K562 (cell line): ENCODE results near the gene EIF4E1B.

Source experiments
- EZH2 ChIP-seq: IDR thresholded peaks from 2 replicates; pipeline ENCODE4 v1.6.1; 2012; ENCODE audit warnings: low read depth, mild to moderate bottlenecking, inconsistent platforms, low read length, borderline replicate concordance
- FOXJ3 ChIP-seq: sonication (generic); formaldehyde crosslinking; IDR thresholded peaks from 2 replicates; pipeline ENCODE4 v1.4.0; 2020; ENCODE audit warnings: mild to moderate bottlenecking, missing genetic modification reagents
- GMEB1 ChIP-seq: fragments of 250-450 bp; sonication (Bioruptor Pico); IDR thresholded peaks from 2 replicates; pipeline ENCODE4 v1.4.0; 2020; ENCODE audit warnings: mild to moderate bottlenecking
- GTF2F1 ChIP-seq: IDR thresholded peaks from 2 replicates; pipeline ENCODE4 v1.6.1; 2011; ENCODE audit warnings: low read depth, low read length, improper control_type of control experiment
- MEF2A ChIP-seq: IDR thresholded peaks from 2 replicates; pipeline ENCODE4 v1.6.1; 2011; ENCODE audit warnings: low read depth, mild to moderate bottlenecking, low read length, moderate library complexity; ENCODE audit not compliant: control insufficient read depth
- MNT ChIP-seq, 2 experiments: fragments of 450-650 bp; conservative IDR thresholded peaks; 2 replicates each; pipeline ENCODE4 v1.6.1; 2017; ENCODE audit warnings: mild to moderate bottlenecking in 2 of 2, moderate library complexity in 2 of 2
- POLR2AphosphoS5 ChIP-seq: IDR thresholded peaks from 2 replicates; pipeline ENCODE4 v1.6.1; 2011; ENCODE audit warnings: mild to moderate bottlenecking, low read depth, low read length, moderate library complexity; ENCODE audit not compliant: control insufficient read depth, insufficient read depth
- SMARCE1 ChIP-seq: fragments of 450-650 bp; IDR thresholded peaks from 2 replicates; pipeline ENCODE4 v1.7.1; 2016; ENCODE audit warnings: mild to moderate bottlenecking
- SPI1 ChIP-seq: IDR thresholded peaks from 2 replicates; pipeline ENCODE4 v1.6.1; 2011; ENCODE audit warnings: low read depth, low read length, control low read depth, borderline replicate concordance
- ZBTB7A ChIP-seq: IDR thresholded peaks from 2 replicates; pipeline ENCODE4 v1.6.1; 2011; ENCODE audit warnings: low read depth, mild to moderate bottlenecking, low read length, moderate library complexity, borderline replicate concordance; ENCODE audit not compliant: control insufficient read depth
- TF ChIP-seq, protein P1 (sequence below): sonication (generic); formaldehyde crosslinking; IDR thresholded peaks from 2 replicates; pipeline ENCODE4 v1.5.0; 2020; ENCODE audit warnings: missing genetic modification reagents
- TF ChIP-seq, protein P2 (sequence below), 3 experiments: IDR thresholded peaks in 2 of 3; conservative IDR thresholded peaks in 1 of 3; 2 replicates each; pipeline ENCODE4 v1.5.1; 2011 to 2012; ENCODE audit warnings: low read length in 3 of 3, mild to moderate bottlenecking in 3 of 3, control low read depth in 2 of 3, improper control_type of control experiment in 1 of 3, inconsistent platforms in 1 of 3, low read depth in 1 of 3, mixed read lengths in 1 of 3, moderate library complexity in 1 of 3; ENCODE audit not compliant: insufficient read depth in 2 of 3
- TF ChIP-seq, protein P3 (sequence below): fragments of 450-650 bp; IDR thresholded peaks from 2 replicates; pipeline ENCODE4 v1.6.1; 2016; ENCODE audit warnings: missing biosample characterization, missing genetic modification characterization

GRCh38 chr5:176608142-176608705 is 22.3 kb upstream of the EIF4E1B start:
- TF ChIP-seq GMEB1 (CRISPR knock-in tag), result no peak
- TF ChIP-seq GTF2F1, result no peak
- no peak for TF ChIP-seq POLR2AphosphoS5
- no peak for TF ChIP-seq FOXJ3 (CRISPR knock-in tag)
- no peak for TF ChIP-seq SMARCE1
- TF ChIP-seq, protein P1, sequence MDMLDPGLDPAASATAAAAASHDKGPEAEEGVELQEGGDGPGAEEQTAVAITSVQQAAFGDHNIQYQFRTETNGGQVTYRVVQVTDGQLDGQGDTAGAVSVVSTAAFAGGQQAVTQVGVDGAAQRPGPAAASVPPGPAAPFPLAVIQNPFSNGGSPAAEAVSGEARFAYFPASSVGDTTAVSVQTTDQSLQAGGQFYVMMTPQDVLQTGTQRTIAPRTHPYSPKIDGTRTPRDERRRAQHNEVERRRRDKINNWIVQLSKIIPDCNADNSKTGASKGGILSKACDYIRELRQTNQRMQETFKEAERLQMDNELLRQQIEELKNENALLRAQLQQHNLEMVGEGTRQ, result no peak
- TF ChIP-seq, protein P2, sequence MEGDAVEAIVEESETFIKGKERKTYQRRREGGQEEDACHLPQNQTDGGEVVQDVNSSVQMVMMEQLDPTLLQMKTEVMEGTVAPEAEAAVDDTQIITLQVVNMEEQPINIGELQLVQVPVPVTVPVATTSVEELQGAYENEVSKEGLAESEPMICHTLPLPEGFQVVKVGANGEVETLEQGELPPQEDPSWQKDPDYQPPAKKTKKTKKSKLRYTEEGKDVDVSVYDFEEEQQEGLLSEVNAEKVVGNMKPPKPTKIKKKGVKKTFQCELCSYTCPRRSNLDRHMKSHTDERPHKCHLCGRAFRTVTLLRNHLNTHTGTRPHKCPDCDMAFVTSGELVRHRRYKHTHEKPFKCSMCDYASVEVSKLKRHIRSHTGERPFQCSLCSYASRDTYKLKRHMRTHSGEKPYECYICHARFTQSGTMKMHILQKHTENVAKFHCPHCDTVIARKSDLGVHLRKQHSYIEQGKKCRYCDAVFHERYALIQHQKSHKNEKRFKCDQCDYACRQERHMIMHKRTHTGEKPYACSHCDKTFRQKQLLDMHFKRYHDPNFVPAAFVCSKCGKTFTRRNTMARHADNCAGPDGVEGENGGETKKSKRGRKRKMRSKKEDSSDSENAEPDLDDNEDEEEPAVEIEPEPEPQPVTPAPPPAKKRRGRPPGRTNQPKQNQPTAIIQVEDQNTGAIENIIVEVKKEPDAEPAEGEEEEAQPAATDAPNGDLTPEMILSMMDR (IDR thresholded peaks at IDR 0.05 in 2 of 3, conservative IDR thresholded peaks at IDR 0.05 in 1 of 3; ENCODE audit: insufficient read depth in 2 of 3, low read depth in 1 of 3, low read length in 3 of 3), result no peak
- no peak for TF ChIP-seq MEF2A
- TF ChIP-seq EZH2, result no peak
- TF ChIP-seq MNT (conservative IDR thresholded peaks at IDR 0.05), result no peak
- no peak for TF ChIP-seq SPI1
- TF ChIP-seq ZBTB7A, result no peak
- TF ChIP-seq, protein P3, sequence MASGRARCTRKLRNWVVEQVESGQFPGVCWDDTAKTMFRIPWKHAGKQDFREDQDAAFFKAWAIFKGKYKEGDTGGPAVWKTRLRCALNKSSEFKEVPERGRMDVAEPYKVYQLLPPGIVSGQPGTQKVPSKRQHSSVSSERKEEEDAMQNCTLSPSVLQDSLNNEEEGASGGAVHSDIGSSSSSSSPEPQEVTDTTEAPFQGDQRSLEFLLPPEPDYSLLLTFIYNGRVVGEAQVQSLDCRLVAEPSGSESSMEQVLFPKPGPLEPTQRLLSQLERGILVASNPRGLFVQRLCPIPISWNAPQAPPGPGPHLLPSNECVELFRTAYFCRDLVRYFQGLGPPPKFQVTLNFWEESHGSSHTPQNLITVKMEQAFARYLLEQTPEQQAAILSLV (tag), result no peak
